GDM1 (cell line): ENCODE measurements around the gene GNA14.
A peak's percentile ranks its signal among the peaks of the same experiment; 100 is the strongest.
"Not testable (repeated sequence)": the region's sequence is repeated elsewhere in the genome, so short reads cannot be mapped to it uniquely, and the experiment has no call there.

Experiments used
- DNase-seq: peaks from one replicate; lab custom pipeline; 2025; lab: John Stamatoyannopoulos, UW

The GNA14 gene

DNA sequence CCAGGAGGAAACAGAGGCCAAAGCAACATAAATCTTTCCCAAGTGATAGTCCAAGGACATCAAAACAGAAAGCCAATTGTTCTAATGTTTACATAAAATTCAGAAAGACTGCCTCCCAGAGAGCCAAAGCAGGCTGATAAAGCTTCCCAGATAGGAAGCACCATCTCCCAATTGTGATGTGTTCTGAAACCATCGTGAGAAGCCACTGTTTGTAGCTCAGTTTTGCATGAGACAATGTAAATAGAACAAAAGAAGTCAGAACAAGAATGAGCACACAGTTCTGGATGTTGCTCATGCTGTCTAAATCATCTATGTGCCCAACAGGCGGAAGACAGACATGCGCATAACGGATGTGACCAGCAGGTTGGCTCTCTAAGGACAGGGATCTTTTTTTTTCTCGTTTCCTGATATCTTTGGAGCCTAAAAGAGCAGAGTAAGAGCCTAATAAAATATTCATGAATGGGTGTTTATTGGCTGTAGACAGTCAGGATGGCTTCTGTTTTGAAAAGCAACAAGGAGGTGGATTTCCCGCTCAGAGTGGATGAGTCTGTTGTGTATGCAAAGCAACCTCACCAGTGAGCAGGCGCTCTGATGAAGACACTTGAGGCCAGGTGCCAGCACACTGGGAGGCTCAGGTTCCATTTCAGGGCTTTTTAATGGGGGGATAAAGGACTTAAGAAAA is 113.6 kb downstream of the GNA14 start:
- no peak for DNase-seq

DNA sequence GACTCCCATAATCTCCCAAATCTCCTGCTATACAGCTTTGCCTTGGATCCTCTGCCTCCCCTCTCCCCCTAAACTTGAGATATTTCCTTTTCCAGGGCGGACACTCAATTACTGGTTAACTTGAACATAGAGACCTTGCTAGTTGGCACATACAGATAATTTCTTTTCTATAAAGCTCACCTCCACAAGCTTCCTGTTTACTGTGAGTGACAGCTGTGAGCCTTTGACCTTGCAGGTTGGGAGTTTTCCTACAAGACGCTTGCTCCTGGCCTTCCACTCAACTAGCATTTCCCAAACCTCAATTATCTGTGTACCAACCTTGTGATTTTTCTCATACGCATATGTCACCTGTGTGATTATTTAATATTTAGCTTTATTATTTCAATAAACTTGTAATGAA is 114.5 kb downstream of the GNA14 start:
- no peak for DNase-seq

DNA sequence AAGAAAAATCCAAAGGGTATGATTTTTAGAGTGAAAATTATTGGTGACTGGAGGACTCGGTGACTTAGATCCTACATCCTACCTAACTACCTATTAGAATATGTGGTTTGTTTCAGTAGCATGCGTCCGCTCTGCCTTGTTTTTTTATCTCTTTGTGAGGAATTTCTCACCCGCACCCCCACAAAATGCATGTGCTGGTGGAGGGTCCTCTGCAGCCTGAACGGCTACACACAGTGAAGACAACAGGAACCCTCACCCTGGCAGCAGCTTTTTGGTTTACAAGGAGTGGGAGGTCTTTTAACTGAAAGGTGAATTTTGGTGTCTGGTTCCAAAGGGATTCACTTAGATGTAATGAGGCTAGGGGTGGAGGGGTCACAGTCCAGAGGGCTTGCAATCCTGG is 115.5 kb downstream of the GNA14 start:
- DNase-seq: no peak

DNA sequence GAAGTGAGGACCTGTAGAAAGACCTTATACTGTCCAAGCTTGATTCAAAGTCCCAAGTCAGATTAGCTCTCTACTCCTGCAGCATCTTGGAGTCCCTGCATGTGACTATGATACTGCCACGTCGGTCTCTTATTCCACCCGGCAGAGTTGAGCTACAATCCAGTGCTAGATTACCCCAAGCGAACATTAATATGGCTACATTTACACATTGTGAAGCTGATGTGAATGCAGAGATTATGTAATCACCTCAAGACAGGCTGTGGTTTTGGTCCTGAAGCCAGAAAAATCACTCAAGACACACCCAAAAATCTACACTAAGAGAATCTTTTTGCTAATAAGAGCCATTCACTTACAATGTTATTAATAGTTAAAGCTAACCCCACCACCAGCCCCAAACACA is 116.7 kb downstream of the GNA14 start:
- DNase-seq: no peak

DNA sequence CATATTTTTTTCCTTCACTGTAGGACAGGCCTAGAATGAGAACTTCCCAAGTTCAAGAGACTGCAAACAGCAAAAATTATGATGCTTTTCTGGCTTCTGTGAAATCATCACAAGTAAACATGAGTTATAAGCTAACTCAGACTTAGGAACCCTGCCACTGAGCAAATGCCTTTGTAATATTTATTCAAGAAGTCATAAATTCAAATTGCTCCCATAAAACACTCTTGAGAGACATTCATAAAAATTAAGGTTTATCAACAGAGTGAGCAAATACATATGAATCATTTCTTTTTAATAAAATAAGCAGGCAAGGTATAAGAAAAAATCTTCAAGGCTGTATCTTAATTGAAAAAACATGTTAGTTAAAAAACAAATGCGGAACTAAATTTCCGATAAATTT is 124.2 kb downstream of the GNA14 start:
- DNase-seq: no peak

DNA sequence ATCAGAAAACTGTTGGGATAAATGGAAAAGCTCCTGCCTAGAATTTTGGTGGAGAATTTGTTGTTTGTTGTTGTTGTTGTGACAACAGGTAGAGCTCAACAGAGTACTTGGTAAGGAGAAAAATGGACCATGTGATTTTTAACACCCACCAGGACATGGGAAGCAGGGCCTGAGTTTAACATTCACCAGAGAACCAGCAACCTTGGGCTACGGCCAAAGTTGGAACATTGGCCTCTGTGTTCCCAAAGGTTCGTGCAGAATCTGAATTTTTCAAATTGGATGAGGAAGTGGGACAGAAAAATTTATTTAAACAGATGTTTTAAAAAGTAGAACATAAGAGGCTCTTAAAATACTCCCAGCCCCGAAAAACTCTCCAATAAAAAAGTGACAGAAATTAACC is 127.0 kb downstream of the GNA14 start:
- no peak for DNase-seq

DNA sequence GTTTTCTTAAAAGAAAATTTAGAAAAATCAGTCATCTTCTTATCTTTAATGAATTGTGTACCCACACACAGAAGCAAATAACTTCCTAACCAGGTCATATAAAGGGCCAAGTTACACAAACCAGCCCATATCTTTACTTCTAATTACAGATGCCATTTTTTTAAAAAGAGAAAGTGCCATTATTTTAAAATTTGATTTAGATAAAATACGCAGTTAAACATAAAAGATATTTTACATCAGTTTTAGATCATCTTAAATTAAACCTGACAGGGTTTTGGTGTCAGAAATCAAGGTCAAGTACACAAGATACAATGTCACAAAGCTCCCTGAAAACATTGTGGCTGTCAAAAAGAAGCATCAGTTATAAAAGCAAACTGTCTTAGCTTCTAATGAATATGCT is 129.4 kb downstream of the GNA14 start:
- no peak for DNase-seq

DNA sequence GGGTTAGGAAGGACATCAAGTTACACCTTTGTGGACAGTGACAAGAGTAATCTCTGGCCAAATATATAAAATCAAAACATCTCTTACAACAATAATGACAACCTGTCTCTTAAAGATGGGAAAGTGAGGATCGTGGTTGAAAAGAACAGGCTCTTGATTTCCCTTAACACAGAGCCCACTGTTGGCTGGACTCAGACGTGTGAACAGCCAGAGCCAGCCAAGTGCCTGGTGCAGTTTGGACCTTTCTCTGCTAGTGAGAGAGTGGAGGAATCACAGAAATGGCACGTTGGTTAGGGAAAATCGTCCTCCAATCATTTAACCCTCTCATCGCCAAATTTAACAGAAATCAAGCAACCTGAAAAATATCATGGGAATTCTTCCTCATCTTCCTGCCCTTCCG is 131.3 kb downstream of the GNA14 start:
- DNase-seq: no peak

DNA sequence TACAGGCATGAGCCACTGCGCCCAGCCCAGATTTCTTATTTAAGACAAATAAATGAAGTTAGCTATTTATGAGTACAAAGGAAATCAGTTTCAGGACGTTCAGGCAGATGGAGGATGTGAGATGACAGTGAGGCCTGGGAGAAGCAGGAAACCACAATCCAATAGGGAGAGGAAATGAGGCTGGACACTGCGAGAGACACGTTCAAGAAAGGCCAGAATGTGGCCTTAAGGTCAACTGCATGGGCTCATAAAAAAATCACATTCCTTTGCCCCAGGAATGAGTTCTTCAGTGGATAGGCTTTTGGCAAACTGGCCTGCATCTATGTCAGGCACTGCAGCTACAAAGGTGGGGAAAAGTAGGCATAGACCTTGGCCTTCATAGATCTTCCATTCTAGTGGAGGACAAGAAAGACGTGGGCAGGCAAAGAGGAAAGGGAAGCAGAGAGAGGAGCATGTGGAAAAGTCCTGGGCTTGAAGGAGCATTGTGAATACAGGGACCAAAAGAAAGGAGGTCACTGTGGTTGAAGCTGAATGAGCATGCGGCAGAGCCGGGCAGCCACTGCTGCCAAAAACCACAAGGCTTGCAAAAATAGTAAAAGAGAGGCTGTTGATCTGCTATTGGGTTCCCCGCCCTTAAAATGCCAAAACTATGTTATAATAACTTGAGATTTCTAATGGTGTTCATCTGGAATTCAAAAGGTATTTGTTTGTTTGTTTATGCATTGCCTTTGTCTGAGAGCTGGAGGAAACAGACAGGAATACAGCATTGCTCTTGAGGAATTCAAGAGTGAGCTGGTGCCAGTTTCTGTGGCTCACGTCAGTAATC is 133.0 kb downstream of the GNA14 start:
- DNase-seq: peak; percentile 30

DNA sequence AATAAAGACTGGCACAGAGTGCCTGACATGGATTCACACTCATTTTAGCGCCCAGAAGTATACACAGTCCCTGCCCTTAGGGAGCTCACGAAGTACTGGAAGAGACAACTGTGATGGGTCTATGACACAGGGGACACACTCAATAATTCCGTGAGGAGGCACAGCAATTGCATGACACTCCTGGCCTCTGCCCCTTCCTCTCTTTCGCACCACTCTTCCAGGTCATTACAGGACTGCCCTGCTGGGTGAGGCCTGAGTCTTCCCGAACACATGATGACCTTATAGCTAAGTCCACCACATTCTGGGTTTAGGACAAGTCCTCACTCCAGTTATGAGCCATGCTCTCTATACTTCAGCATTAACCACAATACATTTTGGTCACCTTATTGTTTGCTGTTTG is 134.7 kb downstream of the GNA14 start:
- DNase-seq: no peak

DNA sequence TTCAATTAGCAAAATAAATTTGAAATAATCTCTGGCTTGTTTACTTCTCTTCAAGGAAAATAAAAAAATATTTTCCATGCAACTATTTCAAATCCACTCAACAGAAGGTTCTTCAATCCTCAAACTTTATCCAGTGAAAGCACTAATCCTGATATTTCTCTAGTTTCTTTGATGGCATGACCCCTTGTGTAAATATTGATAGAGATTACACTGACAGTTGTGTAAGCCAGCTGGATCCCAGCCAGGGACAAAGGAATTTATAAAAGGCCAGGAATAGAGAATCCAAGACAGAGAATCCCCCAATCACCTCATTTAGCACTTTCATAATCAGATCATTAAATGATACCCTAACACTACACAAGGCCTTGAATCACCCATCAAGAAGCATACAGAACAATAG is 135.2 kb downstream of the GNA14 start:
- DNase-seq: no peak

DNA sequence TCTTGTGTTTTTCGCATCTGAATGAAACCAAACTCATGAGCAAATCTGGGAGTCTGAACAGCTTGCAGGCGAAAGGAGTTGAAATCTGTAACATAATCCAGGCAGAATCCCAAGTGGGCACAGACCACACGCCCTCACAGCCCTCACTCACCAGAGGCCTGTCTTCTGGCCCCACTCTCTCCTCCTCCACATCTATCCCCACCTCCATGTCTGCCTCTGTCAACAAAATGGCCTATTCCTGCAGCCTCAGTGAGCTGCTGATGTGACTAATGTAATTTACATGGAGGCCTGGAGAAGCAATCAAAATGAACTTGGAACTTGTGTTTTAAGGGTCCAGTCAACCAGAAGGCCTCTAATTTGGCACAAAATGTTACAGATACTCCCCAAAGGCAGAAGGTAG is 136.6 kb downstream of the GNA14 start:
- no peak for DNase-seq

DNA sequence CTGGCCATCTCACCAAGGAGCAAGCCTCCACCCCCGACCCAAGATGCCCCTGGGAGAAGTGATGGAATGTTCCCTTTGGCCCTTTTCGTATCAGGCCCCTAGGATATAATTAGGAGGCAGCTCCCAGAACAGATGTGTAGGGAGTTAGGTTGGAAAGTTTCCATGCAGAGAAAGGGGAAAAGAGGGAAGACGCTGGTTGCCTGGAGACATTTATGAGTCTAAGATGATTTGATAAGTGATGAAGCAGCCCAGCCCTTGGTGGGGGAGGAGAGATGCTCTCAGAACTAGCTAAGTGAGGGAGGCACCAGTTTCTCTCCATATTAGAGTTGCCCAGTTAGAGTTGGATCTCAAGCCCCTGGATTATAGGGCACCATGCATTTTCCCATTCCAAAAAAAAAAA is 137.5 kb downstream of the GNA14 start:
- DNase-seq: no peak

DNA sequence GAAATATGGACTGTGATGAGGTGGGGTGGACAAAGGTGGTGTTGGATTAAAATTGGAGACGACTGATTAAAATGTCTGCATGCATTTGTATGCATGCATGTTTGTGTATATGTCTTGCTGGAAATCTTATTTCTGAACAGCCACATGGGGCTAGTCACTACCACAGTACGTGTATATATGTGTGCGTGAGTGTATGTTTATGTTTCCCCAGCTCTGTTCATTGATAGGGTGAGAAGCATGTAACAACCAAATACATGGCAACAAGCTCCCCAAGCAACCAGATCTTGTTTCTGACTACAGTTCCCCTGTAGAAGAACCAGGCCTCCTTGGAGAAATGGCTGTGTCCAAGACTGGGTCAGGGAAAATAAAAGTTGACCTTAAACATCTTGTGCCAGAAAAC is 139.7 kb downstream of the GNA14 start:
- no peak for DNase-seq

DNA sequence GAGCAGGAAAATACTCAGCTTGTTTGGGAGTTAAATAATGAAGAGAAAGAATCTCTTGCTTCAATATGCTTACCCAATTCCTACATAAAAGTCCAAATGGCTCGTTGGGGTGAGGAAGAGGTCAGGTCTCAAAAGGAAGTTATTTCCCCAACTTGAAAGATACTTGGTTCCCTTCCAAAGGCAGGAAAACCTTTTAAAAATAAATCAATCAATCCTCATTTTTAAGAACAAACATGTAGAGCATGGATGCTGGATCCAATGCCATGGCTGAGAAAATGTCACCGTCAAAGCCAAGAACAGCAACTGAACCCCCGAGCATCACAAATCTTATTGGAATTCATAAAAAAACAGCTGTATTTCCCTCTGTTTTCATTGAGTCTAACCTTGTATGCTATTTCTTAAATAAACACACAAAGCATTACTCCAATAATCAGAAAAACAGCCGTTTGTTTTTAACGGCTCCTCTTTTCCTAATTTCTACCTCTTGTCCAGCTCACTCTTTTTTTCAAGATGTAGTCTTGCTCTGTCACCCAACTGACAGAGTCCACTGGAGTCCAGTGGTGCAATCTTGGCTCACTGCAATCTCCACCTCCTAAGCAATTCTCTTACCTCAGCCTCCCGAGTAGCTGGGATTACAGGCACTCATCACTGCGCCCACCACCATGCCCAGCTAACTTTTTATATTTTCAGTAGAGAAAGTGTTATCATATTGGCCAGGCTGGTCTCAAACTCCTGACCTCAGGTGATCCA is 140.7 kb downstream of the GNA14 start:
- no peak for DNase-seq

DNA sequence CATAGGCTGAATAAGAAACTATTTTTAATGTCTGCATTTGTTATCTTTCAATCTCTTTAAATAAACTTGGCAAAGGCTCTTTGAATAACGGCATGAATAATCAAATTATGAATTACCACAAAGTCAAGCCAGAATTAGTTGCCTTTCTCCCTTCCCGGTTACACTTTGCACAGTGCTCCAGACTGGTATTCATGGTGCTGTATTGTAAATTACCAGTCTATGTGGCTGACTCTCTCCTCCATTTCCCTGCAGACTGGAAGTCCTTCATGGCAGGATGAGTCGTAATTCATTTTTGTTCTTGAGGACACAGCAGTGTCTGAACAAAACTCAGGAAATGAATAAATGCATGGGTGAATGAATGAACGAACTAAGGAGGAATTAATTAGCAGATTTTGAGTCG is 142.9 kb downstream of the GNA14 start:
- DNase-seq: no peak

DNA sequence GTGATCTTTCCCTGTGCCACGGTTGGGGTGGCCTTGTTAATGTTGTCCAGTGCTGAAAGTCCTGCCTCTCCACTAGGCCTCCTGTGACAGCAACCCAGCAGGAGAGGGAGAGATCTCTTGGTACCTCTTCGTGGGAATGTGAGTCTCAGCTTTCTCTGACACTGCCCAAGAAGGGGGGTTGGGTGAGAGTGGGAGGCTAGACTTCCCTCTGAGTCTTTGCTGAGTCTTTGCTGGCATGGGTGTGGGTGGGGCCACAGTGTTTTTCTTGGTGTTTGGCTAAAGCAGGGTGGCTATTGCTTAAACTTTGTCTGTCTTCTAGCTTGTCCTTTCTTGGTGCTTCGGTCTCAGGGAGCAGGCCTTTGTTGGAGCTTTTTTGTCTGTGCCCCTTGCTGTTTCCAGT is 145.6 kb downstream of the GNA14 start:
- DNase-seq: no peak

DNA sequence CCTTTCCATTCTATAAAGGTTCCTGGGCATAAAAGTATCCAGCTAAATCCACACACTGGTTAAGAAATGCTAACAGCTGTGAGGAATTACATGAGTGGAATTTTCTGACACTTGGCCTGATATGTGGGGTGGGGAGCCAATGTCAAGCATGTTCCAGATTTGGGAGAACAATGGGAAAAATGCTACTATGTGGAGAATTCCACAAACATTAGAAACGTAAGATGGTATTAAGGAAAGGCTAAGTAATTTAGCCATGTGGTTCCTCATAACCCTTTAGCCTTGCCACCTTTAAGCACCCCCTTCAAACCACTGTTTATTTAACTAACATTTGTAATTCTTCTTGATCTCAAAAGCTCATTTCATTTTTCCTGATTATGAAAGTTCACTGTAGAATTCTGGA is 149.2 kb downstream of the GNA14 start:
- no peak for DNase-seq

DNA sequence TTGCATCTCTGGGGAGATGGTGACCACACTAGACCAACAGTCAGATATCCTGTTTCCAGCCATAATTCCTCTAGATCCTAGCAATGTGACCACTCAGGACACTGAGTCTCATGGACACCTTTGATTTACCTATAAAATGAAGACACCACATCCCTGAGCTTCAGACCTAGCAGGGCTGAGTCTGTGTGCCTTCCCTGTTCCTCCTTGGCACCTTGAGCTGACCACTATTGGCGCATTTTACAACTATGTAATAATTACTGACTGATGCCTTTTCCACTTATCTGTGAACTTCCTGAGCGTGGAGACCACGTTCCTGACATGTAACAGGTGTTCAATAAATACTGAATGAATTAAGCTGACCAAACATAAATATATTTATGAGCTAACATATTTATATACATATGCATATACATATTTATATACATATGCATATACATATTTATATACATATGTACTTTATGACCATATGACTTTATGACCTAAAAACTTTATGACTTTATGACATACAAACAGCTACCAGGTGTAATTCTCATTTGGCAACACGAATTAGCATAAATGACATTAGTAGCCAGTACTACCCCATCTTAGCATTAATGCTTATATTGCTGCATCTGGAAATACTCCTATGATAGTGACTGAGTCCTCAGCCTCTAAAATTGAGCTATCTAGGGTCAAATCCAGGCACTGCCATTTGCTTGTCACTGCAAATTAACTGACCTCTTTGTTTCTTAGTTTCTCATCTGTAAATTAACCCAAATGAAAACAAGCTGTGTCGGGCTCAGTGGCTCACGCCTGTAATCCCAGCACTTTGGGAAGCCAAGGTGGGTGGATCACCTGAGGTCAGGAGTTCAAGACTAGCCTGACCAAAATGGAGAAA is 150.6 kb downstream of the GNA14 start:
- DNase-seq: no peak

DNA sequence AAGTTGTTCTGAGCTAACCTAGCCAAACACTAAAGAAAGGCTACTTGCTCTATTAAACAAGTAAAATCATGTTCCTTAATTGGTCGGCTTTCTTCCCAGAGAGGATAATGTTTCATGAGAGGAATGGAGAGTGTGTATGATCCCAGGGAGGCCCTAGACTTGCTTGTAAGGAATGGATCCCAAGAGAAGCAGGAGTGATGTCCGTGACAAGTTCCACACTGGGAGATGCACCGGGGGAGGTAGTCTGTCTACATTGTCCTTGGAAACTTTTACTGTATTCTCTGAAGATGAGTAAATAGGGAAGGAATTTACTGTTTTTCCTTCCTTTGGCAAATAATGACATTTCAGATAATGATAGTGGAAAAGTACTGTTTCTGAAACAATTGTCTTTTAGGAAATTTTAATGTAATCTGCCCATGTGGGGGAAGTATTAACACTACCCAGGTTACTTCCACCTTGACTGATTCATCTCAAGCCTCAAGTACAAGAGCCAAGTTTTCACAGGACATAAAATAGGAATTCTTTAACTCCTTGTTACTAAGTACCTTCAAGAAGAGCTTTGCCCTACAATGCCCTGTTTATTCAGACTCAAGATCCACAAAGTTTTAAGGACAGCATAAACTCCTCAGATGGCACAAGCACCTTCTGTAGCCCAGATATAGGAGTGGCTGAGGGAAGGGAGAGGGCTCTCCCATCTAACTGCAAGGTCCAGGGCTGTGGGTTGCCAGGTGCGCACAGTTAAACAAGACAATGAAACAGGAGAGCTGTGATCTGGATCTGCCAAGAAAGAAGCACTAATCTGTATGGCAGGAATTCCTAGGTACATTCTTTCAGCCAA is 152.1 kb downstream of the GNA14 start:
- no peak for DNase-seq

DNA sequence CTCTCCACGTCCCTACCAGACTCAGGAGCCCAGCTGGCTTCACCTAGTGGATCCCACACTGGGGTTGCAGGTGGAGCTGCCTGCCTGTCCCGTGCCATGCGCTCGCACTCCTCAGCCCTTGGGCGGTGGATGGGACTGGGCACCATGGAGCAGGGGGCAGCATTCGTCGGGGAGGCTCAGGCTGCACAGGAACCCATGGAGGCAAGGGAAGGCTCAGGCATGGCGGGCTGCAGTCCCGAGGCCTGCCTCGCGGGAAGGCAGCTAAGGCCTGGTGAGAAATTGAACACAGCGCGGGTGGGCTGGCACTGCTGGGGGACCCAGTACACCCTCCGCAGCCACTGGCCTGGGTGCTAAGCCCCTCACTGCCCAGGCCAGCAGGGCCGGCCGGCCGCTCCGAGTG is 157.8 kb downstream of the GNA14 start:
- DNase-seq: not testable (repeated sequence)
